HCT116 (cell line): ENCODE measurements around the gene PTRHD1. TPM values are rescaled to one million over a fixed set of nuclear protein-coding genes. Genes with fewer than 3 reads are reported as not detected.

ENCODE experiments used
- ATAC-seq: fragments of 200-7000 bp; cut with Tn5 transposase; 2 replicates; pipeline ENCODE4 v1.9.1; 2020; ENCODE audit warnings: mild to moderate bottlenecking, moderate library complexity
- BruUV-seq: library from RNA; stranded (reverse); fragments of 400-500 nt; replicated peaks from 2 replicates; lab custom pipeline; 2021; lab: Mats Ljungman, UMichigan
- CTCF ChIA-PET: fragments of 300-600 bp; sonication (Branson Sonifier 250); formaldehyde crosslinking; loops from one replicate; lab custom pipeline; 2021; ENCODE audit warnings: antibody characterized with exemption; lab: Charles Lee
- POLR2A ChIA-PET: fragments of 300-600, 350-600 bp; sonication (Branson Sonifier 250); formaldehyde crosslinking; loops from one replicate; lab custom pipeline; 2021; ENCODE audit warnings: antibody characterized with exemption; lab: Charles Lee
- RAD21 ChIA-PET, 2 experiments: fragments of 300-600 bp; sonication (Branson Sonifier 250); formaldehyde crosslinking; loops; one replicate each; lab custom pipeline; 2023; ENCODE audit warnings: low total read pairs in 2 of 2; ENCODE audit not compliant: uncharacterized antibody in 2 of 2, unreplicated experiment in 2 of 2, low non-redundant PET in 1 of 2; lab: Charles Lee
- DNase-seq: peaks from one replicate; pipeline ENCODE4 v3.0.0-alpha.2; 2010; ENCODE audit warnings: low read depth, low spot score
- H2AFZ ChIP-seq: fragments of 200-600 bp; shearing (Covaris generic), sonication (generic); 2 replicates; pipeline ENCODE4 v1.6.1; 2017; ENCODE audit warnings: low read depth, mixed run types, mixed read lengths, antibody characterized with exemption, low read length; ENCODE audit not compliant: poor library complexity, severe bottlenecking
- H3K27ac ChIP-seq: 2 replicates; pipeline ENCODE4 v1.5.1; 2012; ENCODE audit warnings: low read depth, low read length
- H3K27me3 ChIP-seq: fragments of 200-600 bp; sonication (generic); 2 replicates; pipeline ENCODE4 v1.6.1; 2016; ENCODE audit warnings: mixed run types, low read length, mixed read lengths; ENCODE audit not compliant: insufficient read depth
- H3K36me3 ChIP-seq, 2 experiments: fragments of 200-500 bp in 1 of 2; fragments of 200-600 bp in 1 of 2; sonication (Bioruptor generic) in 1 of 2; sonication (generic) in 1 of 2; 2 replicates each; pipeline versions ENCODE4 v1.5.1 to v1.6.1; 2014 to 2016; ENCODE audit warnings: low read length in 2 of 2, inconsistent platforms in 1 of 2, mixed read lengths in 1 of 2, mixed run types in 1 of 2; ENCODE audit not compliant: insufficient read depth in 2 of 2, control insufficient read depth in 1 of 2
- H3K4me1 ChIP-seq, 2 experiments: fragments of 200-600 bp in 1 of 2; sonication (generic) in 1 of 2; 2 replicates each; pipeline versions ENCODE4 v1.5.1 to v1.6.1; 2012 to 2017; ENCODE audit warnings: low read length in 2 of 2, inconsistent platforms in 1 of 2, mild to moderate bottlenecking in 1 of 2, mixed read lengths in 1 of 2, mixed run types in 1 of 2, moderate library complexity in 1 of 2; ENCODE audit not compliant: insufficient read depth in 2 of 2, control insufficient read depth in 1 of 2
- H3K4me2 ChIP-seq: fragments of 200-600 bp; sonication (generic); 2 replicates; pipeline ENCODE4 v1.6.1; 2017; ENCODE audit warnings: mixed run types, low read length, mixed read lengths
- H3K4me3 ChIP-seq, 2 experiments: fragments of 200-600 bp in 1 of 2; sonication (generic) in 1 of 2; replicated peaks in 1 of 2; 2 replicates each; pipeline ENCODE4 v1.5.1; 2011 to 2016; ENCODE audit warnings: low read length in 2 of 2, control low read depth in 1 of 2, low read depth in 1 of 2, mild to moderate bottlenecking in 1 of 2, mixed read lengths in 1 of 2, mixed run types in 1 of 2
- H3K79me2 ChIP-seq: fragments of 200-600 bp; sonication (generic); 2 replicates; pipeline ENCODE4 v1.6.1; 2017; ENCODE audit warnings: mild to moderate bottlenecking, mixed run types, low read length, moderate library complexity, mixed read lengths; ENCODE audit not compliant: insufficient read depth
- H3K9ac ChIP-seq: fragments of 200-600 bp; sonication (generic); 2 replicates; pipeline ENCODE4 v1.6.1; 2016; ENCODE audit warnings: low read length, mixed read lengths
- H3K9me2 ChIP-seq: fragments of 200-600 bp; sonication (generic), shearing (Covaris generic); 2 replicates; pipeline ENCODE4 v1.6.1; 2017; ENCODE audit warnings: mixed run types, mild to moderate bottlenecking, moderate library complexity; ENCODE audit not compliant: insufficient read depth
- H3K9me3 ChIP-seq, 2 experiments: fragments of 200-500 bp in 1 of 2; fragments of 200-600 bp in 1 of 2; sonication (Bioruptor generic) in 1 of 2; sonication (generic) in 1 of 2; 2 replicates each; pipeline ENCODE4 v1.6.1; 2014 to 2017; ENCODE audit warnings: low read length in 2 of 2, mixed read lengths in 2 of 2, inconsistent platforms in 1 of 2, low read depth in 1 of 2, mild to moderate bottlenecking in 1 of 2, mixed run types in 1 of 2, moderate library complexity in 1 of 2; ENCODE audit not compliant: control insufficient read depth in 1 of 2, insufficient read depth in 1 of 2
- H4K20me1 ChIP-seq: fragments of 200-600 bp; sonication (generic), shearing (Covaris generic); 2 replicates; pipeline ENCODE4 v1.6.1; 2017; ENCODE audit warnings: mixed run types, mild to moderate bottlenecking, moderate library complexity; ENCODE audit not compliant: insufficient read depth
- CBX3 ChIP-seq: IDR thresholded peaks from 2 replicates; pipeline ENCODE4 v1.6.1; 2012; ENCODE audit warnings: low read depth
- CEBPB ChIP-seq: IDR thresholded peaks from 2 replicates; pipeline ENCODE4 v1.6.1; 2012; ENCODE audit warnings: low read depth
- CTCF ChIP-seq, 3 experiments: fragments of 200-600 bp in 1 of 3; sonication (generic) in 1 of 3; IDR thresholded peaks in 2 of 3; conservative IDR thresholded peaks in 1 of 3; 2 replicates each; pipeline ENCODE4 v1.5.1; 2012 to 2017; ENCODE audit warnings: low read depth in 2 of 3, low read length in 2 of 3, antibody characterized with exemption in 1 of 3, borderline replicate concordance in 1 of 3, control low read depth in 1 of 3, mild to moderate bottlenecking in 1 of 3, mixed read lengths in 1 of 3, mixed run types in 1 of 3, moderate library complexity in 1 of 3; ENCODE audit not compliant: insufficient read depth in 1 of 3
- EZH2 ChIP-seq: fragments of 200-600 bp; sonication (generic); IDR thresholded peaks from 2 replicates; pipeline ENCODE4 v1.6.1; 2017; ENCODE audit warnings: antibody characterized with exemption, mixed run types
- EZH2phosphoT487 ChIP-seq: fragments of 200-600 bp; IDR thresholded peaks from 2 replicates; pipeline ENCODE4 v1.6.1; 2018; ENCODE audit warnings: antibody characterized with exemption, borderline replicate concordance
- FOSL1 ChIP-seq: IDR thresholded peaks from 2 replicates; pipeline ENCODE4 v1.6.1; 2012; ENCODE audit warnings: low read depth
- JUND ChIP-seq: IDR thresholded peaks from 2 replicates; pipeline ENCODE4 v1.6.1; 2012
- MAX ChIP-seq: IDR thresholded peaks from 2 replicates; pipeline ENCODE4 v1.6.1; 2012
- POLR2A ChIP-seq: IDR thresholded peaks from 2 replicates; pipeline ENCODE4 v1.7.0; 2011; ENCODE audit warnings: borderline replicate concordance; ENCODE audit not compliant: insufficient read depth, insufficient read length; ENCODE audit errors: extremely low read depth
- POLR2AphosphoS5 ChIP-seq: IDR thresholded peaks from 2 replicates; pipeline ENCODE4 v1.6.1; 2011; ENCODE audit warnings: mild to moderate bottlenecking, low read depth, low read length, moderate library complexity
- RAD21 ChIP-seq: IDR thresholded peaks from 2 replicates; pipeline ENCODE4 v1.6.1; 2012; ENCODE audit warnings: low read depth, mild to moderate bottlenecking
- SRF ChIP-seq: IDR thresholded peaks from 2 replicates; pipeline ENCODE4 v1.6.1; 2012; ENCODE audit warnings: low read depth
- ZBTB33 ChIP-seq: IDR thresholded peaks from 2 replicates; pipeline ENCODE4 v1.6.1; 2011; ENCODE audit warnings: mild to moderate bottlenecking, low read length, moderate library complexity; ENCODE audit not compliant: insufficient replicate concordance; ENCODE audit errors: extremely low read depth
- ZFX ChIP-seq: fragments of 450-650 bp; IDR thresholded peaks from 2 replicates; pipeline ENCODE4 v1.6.1; 2017
- ZNF274 ChIP-seq: fragments of 200-500 bp; sonication (Bioruptor generic); IDR thresholded peaks from 2 replicates; pipeline ENCODE4 v1.6.1; 2014; ENCODE audit warnings: mild to moderate bottlenecking, low read depth, low read length, inconsistent platforms
- intact Hi-C: fragments of 100-400 bp; cut with micrococcal nuclease; formaldehyde crosslinking; loops from 2 replicates; pipeline ENCODE4 v1.10.0; 2022
- total RNA-seq: library from RNA; stranded (reverse); gene quantifications from one replicate; pipeline ENCODE4 v1.2.1, GENCODE V29; 2021; ENCODE audit not compliant: unreplicated experiment

PTRHD1 gene
- total RNA-seq, 1 experiment from 2014 or later: 24.3 TPM

GRCh38 chr2:24840962-24841945, 48.1 kb upstream of the PTRHD1 start:
- Histone ChIP-seq H3K9me3 (no peaks in the 10 kb centered on the region), H3K79me2 (no peaks in the 10 kb centered on the region), H3K9ac (no peak overlapping the region), H3K4me2 (no peak overlapping the region), H3K27me3 (no peaks in the 10 kb centered on the region), H3K27ac (no peak overlapping the region), H3K4me3 (no peak overlapping the region), H3K9me2 (no peaks in the 10 kb centered on the region), H3K36me3 (peaks cover 0 to 9% of the 10 kb centered on the region in 2 experiments; a peak in 3 of 4 replicates), H3K4me1 (peaks cover 0 to 4% of the 10 kb centered on the region in 2 experiments; a peak in 2 of 4 replicates), H4K20me1 (no peaks in the 10 kb centered on the region), H2AFZ (no peak overlapping the region)
- ATAC-seq: no peak
- RAD21 ChIA-PET: no interaction called here
- BruUV-seq: no TSS peak
- POLR2A ChIA-PET: no interaction called here
- no peak for TF ChIP-seq CTCF (IDR thresholded peaks at IDR 0.05 in 2 of 3, conservative IDR thresholded peaks at IDR 0.05 in 1 of 3; ENCODE audit: borderline replicate concordance in 1 of 3, insufficient read depth in 1 of 3, low read depth in 2 of 3, low read length in 2 of 3)
- no peak for TF ChIP-seq ZFX
- TF ChIP-seq EZH2phosphoT487: no peak
- TF ChIP-seq FOSL1: no peak
- no peak for TF ChIP-seq JUND
- TF ChIP-seq MAX: no peak
- TF ChIP-seq CEBPB: no peak
- no peak for TF ChIP-seq SRF
- TF ChIP-seq POLR2A: no peak
- no peak for TF ChIP-seq RAD21
- TF ChIP-seq CBX3: no peak
- TF ChIP-seq ZBTB33: no peak
- TF ChIP-seq EZH2: no peak
- TF ChIP-seq ZNF274: no peak
- TF ChIP-seq POLR2AphosphoS5: no peak
- intact Hi-C loops: no loop called here
- CTCF ChIA-PET: no interaction called here
- DNase-seq: no peak
